Small intestine (tissue), 7 donors: ENCODE measurements around the gene VPS13D. TPM values are rescaled to one million over a fixed set of nuclear protein-coding genes. Genes with fewer than 3 reads are reported as not detected.
A peak's percentile ranks its signal among the peaks of the same experiment; 100 is the strongest.

Experiments used
- DNase-seq, 2 donors: peaks; one replicate each; pipeline versions ENCODE4 v3.0.0 to v3.0.0-alpha.2; 2013
- FAIRE-seq: peaks from 2 replicates; lab custom pipeline; 2012; peaks lifted over from hg19 to GRCh38; lab: Jason Lieb, UNC
- H3K27ac ChIP-seq, 3 donors: one replicate each; pipeline ENCODE4 v1.5.1; 2013; ENCODE audit warnings: low read length in 2 of 3, mild to moderate bottlenecking in 2 of 3, control low read depth in 1 of 3, inconsistent platforms in 1 of 3, low read depth in 1 of 3, moderate library complexity in 1 of 3
- H3K27me3 ChIP-seq, 3 donors: one replicate each; pipeline ENCODE4 v1.6.1; 2013; ENCODE audit warnings: low read length in 3 of 3, inconsistent platforms in 1 of 3; ENCODE audit not compliant: control insufficient read depth in 3 of 3, insufficient read depth in 3 of 3
- H3K36me3 ChIP-seq, 3 donors: one replicate each; pipeline ENCODE4 v1.6.1; 2013; ENCODE audit warnings: low read length in 3 of 3, inconsistent platforms in 1 of 3, low read depth in 1 of 3, mild to moderate bottlenecking in 1 of 3, moderate library complexity in 1 of 3; ENCODE audit not compliant: control insufficient read depth in 3 of 3, insufficient read depth in 2 of 3
- H3K4me1 ChIP-seq, 3 donors: one replicate each; pipeline ENCODE4 v1.6.1; 2013; ENCODE audit warnings: low read length in 2 of 3, inconsistent platforms in 1 of 3, low read depth in 1 of 3, mild to moderate bottlenecking in 1 of 3, moderate library complexity in 1 of 3; ENCODE audit not compliant: control insufficient read depth in 3 of 3, insufficient read depth in 2 of 3
- H3K4me3 ChIP-seq, 3 donors: one replicate each; pipeline ENCODE4 v1.5.1; 2013; ENCODE audit warnings: low read length in 3 of 3, control low read depth in 1 of 3, inconsistent platforms in 1 of 3, low read depth in 1 of 3, mild to moderate bottlenecking in 1 of 3, moderate library complexity in 1 of 3
- H3K9me3 ChIP-seq, 2 donors: one replicate each; pipeline ENCODE4 v1.6.1; 2013; ENCODE audit warnings: low read depth in 1 of 2, low read length in 1 of 2; ENCODE audit not compliant: control insufficient read depth in 2 of 2, insufficient read depth in 1 of 2
- WGBS, 3 donors: extraction: QIAGEN DNeasy Blood & Tissue Kit; methylation state at CpG; one replicate each; pipeline ENCODE4 v1.1.7; 2013; 5-methylcytosine and 5-hydroxymethylcytosine counted together
- polyA plus RNA-seq, 4 donors: library from polyadenylated mRNA; stranded (reverse) in 3 of 4; unstranded in 1 of 4; fragments of 200-250 nt in 3 of 4; fragments of 120-200 nt in 1 of 4; gene quantifications; one replicate each; pipeline versions ENCODE4 v1.2.1 to v1.2.3, GENCODE V29; 2013
- donor health status: healthy with polysubstance abuse.
- donor health status: control.
- donor health status: control.
- donor health status: Bipolar disorder and iron deficiency.
- donor health status: healthy.

VPS13D gene
- polyA plus RNA-seq, 4 donors = 15.9 to 21.5 (median 17.7) TPM

DNA sequence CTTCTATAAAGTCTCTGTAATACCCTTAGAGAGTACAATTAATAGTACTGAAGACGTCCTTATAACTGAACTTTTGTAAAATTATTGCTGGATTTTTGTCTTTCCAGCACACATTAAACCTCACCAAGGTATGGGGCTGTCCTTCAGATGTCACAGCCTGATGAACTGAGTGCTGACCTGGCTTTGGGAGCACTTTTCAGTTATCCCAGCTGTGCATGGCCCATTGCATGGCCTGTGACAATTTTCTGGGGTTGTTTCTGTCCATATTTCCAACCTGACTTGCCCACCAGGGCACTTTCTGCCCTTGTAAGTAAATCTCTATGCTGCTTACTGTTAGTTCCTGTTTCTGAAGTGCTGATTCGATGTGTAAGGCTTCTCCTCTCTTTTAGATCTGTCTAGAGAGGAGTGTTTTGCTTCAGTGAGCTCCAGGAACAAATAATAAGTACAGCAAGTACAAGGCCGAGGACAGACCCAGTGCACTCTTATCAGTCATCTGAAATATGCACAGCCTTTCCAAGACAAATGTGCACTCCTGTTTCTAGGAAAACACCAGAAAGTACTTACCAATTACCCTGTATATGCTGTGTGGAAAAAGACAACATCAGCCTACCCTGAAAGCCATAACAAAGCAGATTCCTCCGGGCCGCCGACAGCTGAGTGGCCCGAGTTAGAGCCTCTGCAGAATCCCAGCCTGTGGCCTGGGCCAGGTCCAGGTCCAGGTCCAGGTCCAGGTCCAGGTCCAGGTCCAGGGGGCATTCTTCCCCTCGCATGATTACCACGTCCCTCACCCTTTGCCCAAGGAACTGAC, 266.5 kb downstream of the VPS13D start:
- 74 to 77% (median 75%) methylated on average over 9 of the region's 9 CpGs for WGBS, 3 donors
- FAIRE-seq = no peak
- H3K36me3 ChIP-seq = peaks cover 3 to 21% (median 10%) of the 10 kb centered on the region in 3 donors
- no peaks in the 10 kb centered on the region for H3K27me3 ChIP-seq
- H3K4me3 ChIP-seq = no peak overlapping the region
- H3K9me3 ChIP-seq = no peaks in the 10 kb centered on the region
- H3K27ac ChIP-seq = peak overlapping the region in 1 of 3 donors; percentile 54
- H3K4me1 ChIP-seq = peaks cover 0 to 16% (median 0%) of the 10 kb centered on the region in 3 donors
- peak; percentile 35 to 58 for DNase-seq

DNA sequence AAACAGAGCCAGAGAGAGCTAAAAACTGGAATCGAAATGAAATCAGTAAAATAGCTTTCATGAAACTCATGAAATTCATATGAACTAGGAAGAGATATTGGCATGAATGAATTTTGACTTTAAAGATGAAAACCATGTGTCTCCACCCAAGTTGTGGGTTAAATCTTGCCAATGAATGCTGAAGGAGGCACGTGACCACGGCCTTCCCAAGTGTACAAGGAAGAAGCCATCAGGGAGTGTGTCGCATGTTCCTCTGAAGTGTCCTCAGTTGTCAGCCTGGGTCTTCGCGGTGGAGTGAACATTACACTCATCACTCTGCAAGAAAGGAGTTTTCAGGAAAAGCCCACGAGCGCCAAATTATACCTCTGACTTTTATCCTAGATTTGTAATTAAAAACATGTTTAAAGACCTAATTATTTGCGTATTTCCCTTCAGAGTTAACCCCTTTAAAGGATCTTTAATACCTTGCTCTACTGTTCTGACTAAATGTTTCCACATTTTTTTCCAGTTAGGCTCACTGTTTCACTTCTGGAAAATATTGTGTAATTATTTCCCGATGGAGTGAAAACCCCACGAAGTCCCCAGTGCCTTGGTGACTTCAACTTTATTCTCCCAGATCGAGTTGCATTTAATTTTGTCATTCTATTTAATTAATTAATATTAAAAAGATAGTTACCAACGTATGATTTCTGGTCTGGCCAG, 269.9 kb downstream of the VPS13D start:
- FAIRE-seq = no peak
- WGBS, 3 donors = 84 to 93% (median 90%) methylated on average over 13 of the region's 13 CpGs

DNA sequence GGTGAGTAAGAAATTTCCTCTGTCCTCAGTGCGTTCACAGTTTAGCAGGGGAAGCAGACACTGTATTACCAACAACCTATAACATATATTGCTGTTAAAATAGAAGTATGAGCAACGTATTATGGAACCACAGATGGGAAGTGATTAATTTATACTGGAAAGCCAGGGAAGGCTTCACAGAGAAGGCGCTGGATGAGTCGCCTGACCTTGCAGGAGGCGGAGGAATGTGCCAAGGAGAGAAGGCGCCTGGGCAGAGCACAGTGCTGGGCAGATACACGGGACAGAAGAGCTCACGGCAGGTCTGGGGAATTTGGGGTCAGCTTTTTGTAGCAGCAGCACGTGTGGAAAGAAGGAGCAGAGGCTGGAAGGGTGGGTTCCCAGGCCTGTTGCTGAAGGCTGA, 271.8 kb downstream of the VPS13D start:
- 89 to 94% (median 91%) methylated on average over 9 of the region's 9 CpGs for WGBS, 3 donors
- Histone ChIP-seq H3K27ac (no peak overlapping the region), H3K4me3 (no peak overlapping the region), H3K27me3 (no peaks in the 10 kb centered on the region), H3K36me3 (peaks cover 0 to 50% (median 11%) of the 10 kb centered on the region in 3 donors), H3K9me3 (no peaks in the 10 kb centered on the region), H3K4me1 (peaks cover 0 to 4% (median 0%) of the 10 kb centered on the region in 3 donors)
- DNase-seq (no peak), FAIRE-seq (no peak)

More for the DNA sequence above, 269.9 kb downstream of the VPS13D start:
- no peak overlapping the region for H3K27ac ChIP-seq
- H3K4me3 ChIP-seq = no peak overlapping the region
- H3K9me3 ChIP-seq = no peaks in the 10 kb centered on the region
- no peaks in the 10 kb centered on the region for H3K27me3 ChIP-seq
- H3K36me3 ChIP-seq = peaks cover 0 to 39% (median 10%) of the 10 kb centered on the region in 3 donors
- peaks cover 0 to 16% (median 0%) of the 10 kb centered on the region in 3 donors for H3K4me1 ChIP-seq
- no peak for DNase-seq

DNA sequence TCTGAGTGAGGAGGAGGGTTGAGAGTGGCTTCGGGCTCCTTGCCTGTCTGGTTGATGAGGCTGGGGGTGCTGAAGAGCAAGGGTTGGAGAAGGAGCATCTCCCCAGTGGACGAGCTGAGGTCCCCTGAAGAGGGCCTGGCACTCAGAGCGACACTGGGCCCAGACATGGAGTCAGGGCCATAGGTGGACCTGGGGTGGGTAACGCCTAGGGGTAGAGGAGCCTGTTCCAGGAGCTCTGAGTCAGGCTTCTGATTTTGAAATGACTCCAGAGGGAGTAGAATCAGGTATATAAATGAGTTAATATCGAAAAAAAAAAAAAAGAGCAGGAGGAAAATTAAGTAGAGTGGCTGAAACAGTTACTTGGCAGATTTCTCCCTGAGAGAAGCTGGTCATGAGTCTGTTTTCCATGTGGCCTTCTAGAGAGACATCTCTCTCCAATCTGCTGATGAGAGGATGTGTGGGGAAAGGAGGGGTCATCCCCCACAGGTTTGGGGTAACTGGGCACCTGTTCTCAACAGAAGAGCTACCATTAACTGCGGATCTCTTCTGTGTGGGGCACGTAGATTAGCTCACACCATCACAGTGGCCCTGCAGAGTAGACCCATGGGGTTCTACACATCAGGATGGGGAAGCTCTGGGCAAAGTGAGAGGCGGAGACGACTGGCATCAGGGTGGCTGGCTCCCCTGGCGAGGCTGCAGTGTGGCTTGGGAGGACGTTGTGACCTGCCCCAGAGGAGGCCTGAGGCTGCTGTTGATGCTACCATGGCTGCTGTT, 272.7 kb downstream of the VPS13D start:
- Histone ChIP-seq H3K4me1 (no peaks in the 10 kb centered on the region), H3K9me3 (no peaks in the 10 kb centered on the region), H3K36me3 (peaks cover 0 to 51% (median 12%) of the 10 kb centered on the region in 3 donors), H3K4me3 (no peak overlapping the region), H3K27ac (no peak overlapping the region), H3K27me3 (no peaks in the 10 kb centered on the region)
- FAIRE-seq = no peak
- 89 to 94% (median 92%) methylated on average over 11 of the region's 11 CpGs for whole genome bisulfite sequencing, 3 donors
- no peak for DNase-seq

DNA sequence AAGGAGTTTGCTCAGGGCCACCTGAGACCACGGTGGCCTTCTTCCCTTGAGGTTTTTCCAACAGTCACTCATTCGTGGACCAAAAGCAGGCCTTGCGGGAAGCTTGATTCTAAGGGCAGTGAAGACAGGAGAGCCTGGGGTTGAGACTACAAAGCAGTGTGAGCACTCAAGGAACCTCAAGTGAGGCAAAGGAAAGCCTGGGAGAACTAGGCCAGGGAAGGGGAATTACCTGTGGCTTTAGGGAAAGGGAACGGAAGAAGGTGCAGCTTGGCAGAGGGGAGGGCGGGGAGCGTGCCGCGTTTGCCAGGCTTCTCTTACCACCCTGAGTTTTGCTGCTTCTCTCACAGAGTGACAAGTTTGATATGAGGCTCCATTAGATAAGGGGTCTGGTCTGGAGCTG, 273.9 kb downstream of the VPS13D start:
- Histone ChIP-seq H3K27me3 (no peaks in the 10 kb centered on the region), H3K4me3 (no peak overlapping the region), H3K4me1 (no peaks in the 10 kb centered on the region), H3K27ac (no peak overlapping the region), H3K9me3 (no peaks in the 10 kb centered on the region), H3K36me3 (peaks cover 0 to 60% (median 7%) of the 10 kb centered on the region in 3 donors)
- no peak for DNase-seq
- no peak for FAIRE-seq
- WGBS, 3 donors = 89 to 91% (median 89%) methylated on average over 8 of the region's 8 CpGs

DNA sequence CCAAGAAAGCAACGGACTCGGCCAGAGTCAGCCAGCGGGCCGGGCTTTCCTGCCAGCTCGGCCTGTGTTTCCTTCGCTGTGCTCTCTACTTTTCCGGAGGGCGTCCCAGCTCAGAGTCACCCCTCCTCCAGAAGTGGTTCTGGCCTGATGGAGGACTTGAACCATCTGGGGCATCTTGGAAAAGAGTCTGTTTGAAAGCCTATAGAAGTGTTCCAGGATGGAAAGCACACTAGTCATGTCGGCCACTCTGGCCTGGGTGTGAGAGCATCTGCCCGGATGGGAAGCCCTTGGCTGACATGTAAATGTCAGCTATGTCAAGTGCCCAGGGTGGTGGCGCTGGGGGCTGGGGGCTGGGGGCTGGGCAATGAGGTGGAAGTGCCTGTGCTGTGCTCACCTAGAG, 274.8 kb downstream of the VPS13D start:
- Histone ChIP-seq H3K36me3 (peaks cover 0 to 57% (median 8%) of the 10 kb centered on the region in 3 donors), H3K4me3 (no peak overlapping the region), H3K27ac (no peak overlapping the region), H3K9me3 (no peaks in the 10 kb centered on the region), H3K4me1 (no peaks in the 10 kb centered on the region), H3K27me3 (no peaks in the 10 kb centered on the region)
- DNase-seq (no peak), FAIRE-seq (no peak)
- 85 to 97% (median 92%) methylated on average over 11 of the region's 11 CpGs for WGBS, 3 donors

DNA sequence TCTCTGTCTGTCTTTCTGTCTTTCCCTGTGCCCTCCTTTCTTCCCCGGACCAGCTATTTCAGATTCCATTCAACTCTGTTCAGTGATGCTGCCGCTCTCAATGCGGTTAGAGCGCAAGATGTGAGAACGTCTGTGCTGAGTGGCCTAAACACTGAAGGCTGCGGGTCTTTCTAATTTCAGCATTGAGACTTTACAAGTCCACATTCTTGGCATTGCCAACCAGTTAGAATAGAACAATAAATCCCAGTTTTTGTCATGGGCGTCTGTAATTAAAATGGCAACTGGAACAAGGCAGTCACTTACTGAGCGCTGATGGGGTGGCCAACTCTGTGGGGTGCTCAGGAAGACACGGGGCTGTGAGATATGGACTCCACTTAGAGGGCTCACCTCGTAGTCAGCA, 275.4 kb downstream of the VPS13D start:
- Histone ChIP-seq H3K4me3 (no peak overlapping the region), H3K27ac (no peak overlapping the region), H3K36me3 (peaks cover 0 to 56% (median 8%) of the 10 kb centered on the region in 3 donors), H3K4me1 (peaks cover 0 to 3% (median 0%) of the 10 kb centered on the region in 3 donors), H3K27me3 (no peaks in the 10 kb centered on the region), H3K9me3 (no peaks in the 10 kb centered on the region)
- no peak for FAIRE-seq
- WGBS, 3 donors = 92 to 97% (median 96%) methylated on average over 10 of the region's 10 CpGs
- no peak for DNase-seq
